Measurements from ENCODE around the gene PEA15.

PEA15 gene

DNA sequence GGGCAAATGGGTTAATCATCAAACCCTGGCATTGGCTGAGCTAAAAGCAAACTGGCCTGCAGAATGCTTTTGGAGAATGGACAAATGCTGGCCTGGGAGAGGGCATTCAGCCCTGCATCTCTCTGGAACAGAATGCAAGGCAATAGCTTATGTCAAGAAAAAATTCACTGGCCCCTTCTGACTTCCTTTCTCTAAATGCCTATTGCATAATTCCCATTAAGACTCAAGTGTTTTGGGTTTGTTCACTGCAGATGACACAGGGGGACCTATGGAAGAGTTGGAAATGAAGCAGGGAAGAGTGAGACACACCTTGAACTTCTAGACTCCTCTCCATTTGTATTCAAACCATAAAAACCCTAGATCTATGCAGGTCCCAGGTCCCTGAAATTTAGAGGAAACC, 15.9 kb downstream of the PEA15 start:
- H3K36me3 ChIP-seq (ENCODE audit: insufficient read depth, low read length), result peaks cover 93% of the 10 kb centered on the region

DNA sequence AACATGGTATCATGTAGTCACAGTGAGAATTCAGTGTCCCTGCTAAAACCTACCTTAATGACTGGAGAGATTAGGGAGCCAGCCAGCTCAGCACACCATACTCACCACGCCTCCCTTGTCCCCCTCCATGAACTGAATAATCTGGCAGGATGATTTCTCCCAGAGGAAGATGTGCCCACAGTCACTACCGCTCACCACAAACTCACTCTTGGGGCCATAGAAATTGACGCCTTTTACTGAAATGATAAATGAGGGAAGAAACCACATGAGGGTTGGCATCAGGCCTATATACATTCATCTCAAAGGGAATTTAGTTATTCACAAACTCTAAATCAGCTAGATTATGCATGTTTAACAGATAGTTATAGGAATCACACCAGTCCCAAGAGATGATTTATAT, 17.4 kb downstream of the PEA15 start:
- Histone ChIP-seq H2AFZ (ENCODE audit: low read depth, low read length) (no peak overlapping the region), H3K4me1 (ENCODE audit: insufficient read depth, low read length) (no peaks in the 10 kb centered on the region), H3K4me3 (ENCODE audit: low read length) (no peak overlapping the region), H3K9me3 (ENCODE audit: low read length) (no peaks in the 10 kb centered on the region), H3K36me3 (ENCODE audit: insufficient read depth, low read length) (peaks cover 95% of the 10 kb centered on the region), H3K27me3 (ENCODE audit: insufficient read depth, low read length) (no peaks in the 10 kb centered on the region)

More for the DNA sequence above, 15.9 kb downstream of the PEA15 start:
- H3K9me3 ChIP-seq (ENCODE audit: low read length), result no peaks in the 10 kb centered on the region
- no peak overlapping the region for H2AFZ ChIP-seq (ENCODE audit: low read depth, low read length)
- no peaks in the 10 kb centered on the region for H3K4me1 ChIP-seq (ENCODE audit: insufficient read depth, low read length)
- no peaks in the 10 kb centered on the region for H3K27me3 ChIP-seq (ENCODE audit: insufficient read depth, low read length)
- H3K4me3 ChIP-seq (ENCODE audit: low read length), result no peak overlapping the region

DNA sequence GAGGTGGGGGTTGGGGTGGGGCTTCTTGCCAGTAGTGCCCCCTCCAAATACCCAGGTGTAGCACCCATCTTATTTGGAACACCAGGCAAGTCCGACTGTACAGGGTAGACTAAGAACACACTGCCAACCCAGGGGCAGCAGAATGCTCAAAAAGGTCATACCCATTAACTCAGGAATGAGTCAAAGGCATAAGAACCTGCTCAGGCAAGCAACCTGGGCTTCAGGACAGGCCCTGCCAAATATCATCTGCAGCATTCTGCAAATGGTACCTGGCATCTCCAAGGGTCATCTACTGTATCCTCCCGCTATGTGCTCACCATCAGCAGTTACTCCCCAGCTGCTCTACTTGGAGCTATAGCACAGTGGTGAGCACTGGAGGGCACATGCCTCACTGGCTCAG, 19.4 kb downstream of the PEA15 start:
- Histone ChIP-seq H3K4me1 (ENCODE audit: insufficient read depth, low read length) (no peaks in the 10 kb centered on the region), H3K36me3 (ENCODE audit: insufficient read depth, low read length) (peaks cover 90% of the 10 kb centered on the region), H2AFZ (ENCODE audit: low read depth, low read length) (no peak overlapping the region), H3K27me3 (ENCODE audit: insufficient read depth, low read length) (no peaks in the 10 kb centered on the region), H3K9me3 (ENCODE audit: low read length) (no peaks in the 10 kb centered on the region), H3K4me3 (ENCODE audit: low read length) (no peak overlapping the region)

DNA sequence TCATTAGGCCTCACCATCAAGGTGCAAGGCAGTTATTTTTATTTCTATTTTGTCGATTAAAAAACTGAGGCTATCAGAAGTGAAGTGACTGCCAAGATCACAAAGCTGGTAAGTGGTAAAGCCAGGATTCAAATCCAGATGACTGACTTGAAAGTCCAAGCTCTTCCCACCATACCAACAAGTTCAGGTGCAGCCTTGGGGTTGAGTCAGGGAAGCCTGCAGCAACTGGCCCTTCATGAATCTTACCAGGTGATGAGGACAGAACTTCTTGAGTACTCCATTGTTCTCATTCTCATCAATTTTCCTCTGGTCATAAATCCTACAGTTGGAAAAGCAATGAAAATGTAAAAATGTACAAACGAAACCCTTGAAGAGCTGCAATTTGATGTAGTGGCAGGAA, 20.2 kb downstream of the PEA15 start:
- Histone ChIP-seq H3K4me1 (ENCODE audit: insufficient read depth, low read length) (no peaks in the 10 kb centered on the region), H3K36me3 (ENCODE audit: insufficient read depth, low read length) (peaks cover 90% of the 10 kb centered on the region), H2AFZ (ENCODE audit: low read depth, low read length) (no peak overlapping the region), H3K27me3 (ENCODE audit: insufficient read depth, low read length) (no peaks in the 10 kb centered on the region), H3K9me3 (ENCODE audit: low read length) (no peaks in the 10 kb centered on the region), H3K4me3 (ENCODE audit: low read length) (no peak overlapping the region)

DNA sequence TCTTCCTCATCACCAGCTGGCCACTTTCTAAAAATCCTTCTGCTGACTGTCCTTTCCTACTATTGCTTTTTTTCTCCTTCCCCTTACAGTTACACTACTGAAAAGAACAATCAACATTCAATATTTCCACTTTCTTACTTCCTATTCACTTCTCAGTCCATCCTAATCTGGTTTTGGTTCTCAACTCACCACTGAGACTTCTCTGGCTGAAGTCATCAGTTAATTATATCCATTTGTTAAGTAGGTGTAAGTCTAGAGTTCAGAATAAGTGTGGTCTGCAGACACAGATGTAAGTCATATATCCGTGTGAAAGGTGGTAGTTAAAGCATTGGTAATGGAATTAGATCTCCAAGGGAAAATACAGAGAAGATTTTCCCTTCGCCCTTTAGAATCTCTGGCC, 21.4 kb downstream of the PEA15 start:
- no peak overlapping the region for H3K4me3 ChIP-seq (ENCODE audit: low read length)
- no peak overlapping the region for H2AFZ ChIP-seq (ENCODE audit: low read depth, low read length)
- no peaks in the 10 kb centered on the region for H3K9me3 ChIP-seq (ENCODE audit: low read length)
- peaks cover 90% of the 10 kb centered on the region for H3K36me3 ChIP-seq (ENCODE audit: insufficient read depth, low read length)
- no peaks in the 10 kb centered on the region for H3K4me1 ChIP-seq (ENCODE audit: insufficient read depth, low read length)
- no peaks in the 10 kb centered on the region for H3K27me3 ChIP-seq (ENCODE audit: insufficient read depth, low read length)

DNA sequence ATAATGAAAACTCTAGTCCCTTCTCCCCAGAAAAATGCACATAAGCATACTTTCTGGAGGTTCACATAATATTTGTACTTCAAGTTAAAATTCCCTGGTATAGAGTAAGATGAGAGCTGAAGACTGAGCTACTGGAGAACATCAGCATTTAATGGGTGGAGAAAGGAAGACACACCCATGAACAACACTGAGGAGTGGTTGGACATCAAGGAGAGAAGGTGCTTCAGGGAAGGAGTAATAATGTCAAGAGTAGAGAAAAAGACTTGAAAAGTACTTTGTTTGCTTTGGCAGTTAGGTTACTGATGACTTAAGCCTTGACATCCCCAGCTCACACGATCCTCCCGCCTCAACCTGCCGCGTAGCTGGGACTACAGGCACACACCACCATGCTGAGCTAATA, 21.9 kb downstream of the PEA15 start:
- no peaks in the 10 kb centered on the region for H3K27me3 ChIP-seq (ENCODE audit: insufficient read depth, low read length)
- H3K4me3 ChIP-seq (ENCODE audit: low read length), result no peak overlapping the region
- H3K9me3 ChIP-seq (ENCODE audit: low read length), result no peaks in the 10 kb centered on the region
- peaks cover 90% of the 10 kb centered on the region for H3K36me3 ChIP-seq (ENCODE audit: insufficient read depth, low read length)
- H3K4me1 ChIP-seq (ENCODE audit: insufficient read depth, low read length), result no peaks in the 10 kb centered on the region
- no peak overlapping the region for H2AFZ ChIP-seq (ENCODE audit: low read depth, low read length)

DNA sequence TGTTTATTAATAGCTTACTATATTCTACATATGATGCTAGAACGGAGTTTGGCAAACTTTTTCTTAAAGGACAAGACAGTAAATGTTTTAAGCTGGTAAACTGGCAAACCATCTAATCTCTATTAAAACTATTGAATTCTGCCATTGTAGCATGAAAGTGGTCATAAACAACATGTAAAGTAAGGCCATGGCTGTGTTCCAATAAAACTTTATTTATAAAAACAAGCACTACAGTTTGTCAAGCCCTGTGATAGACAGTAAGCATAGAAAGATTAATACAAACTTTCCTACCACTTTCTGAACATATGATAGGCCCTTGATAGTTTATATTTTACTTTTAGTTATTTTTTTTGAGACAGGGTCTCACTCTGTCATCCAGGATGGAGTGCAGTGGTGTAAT, 22.4 kb downstream of the PEA15 start:
- Histone ChIP-seq H3K36me3 (ENCODE audit: insufficient read depth, low read length) (peaks cover 86% of the 10 kb centered on the region), H3K4me1 (ENCODE audit: insufficient read depth, low read length) (no peaks in the 10 kb centered on the region)

DNA sequence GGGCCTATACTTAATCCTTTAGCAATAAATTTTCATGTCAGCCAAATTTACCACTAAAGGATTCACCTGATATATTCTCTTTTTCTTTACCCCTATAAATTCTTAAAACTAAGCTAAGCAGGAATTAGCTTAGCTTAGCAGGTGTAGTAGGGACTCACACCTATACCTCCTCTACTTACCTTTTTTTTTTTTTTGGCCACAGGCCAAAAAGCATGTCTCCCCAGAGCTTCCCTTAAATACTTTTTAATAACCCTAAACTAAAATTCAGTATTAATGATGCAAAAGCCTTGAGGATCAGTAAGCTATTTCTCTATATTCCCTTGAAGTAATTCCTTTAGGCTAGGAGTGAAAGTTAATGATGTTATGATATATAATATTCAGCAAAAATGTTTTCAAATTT, 23.2 kb downstream of the PEA15 start:
- H3K9me3 ChIP-seq (ENCODE audit: low read length), result no peaks in the 10 kb centered on the region
- no peaks in the 10 kb centered on the region for H3K27me3 ChIP-seq (ENCODE audit: insufficient read depth, low read length)
- H2AFZ ChIP-seq (ENCODE audit: low read depth, low read length), result no peak overlapping the region
- H3K36me3 ChIP-seq (ENCODE audit: insufficient read depth, low read length), result peaks cover 85% of the 10 kb centered on the region
- no peak overlapping the region for H3K4me3 ChIP-seq (ENCODE audit: low read length)
- H3K4me1 ChIP-seq (ENCODE audit: insufficient read depth, low read length), result no peaks in the 10 kb centered on the region

More for the DNA sequence above, 22.4 kb downstream of the PEA15 start:
- no peaks in the 10 kb centered on the region for H3K9me3 ChIP-seq (ENCODE audit: low read length)
- no peaks in the 10 kb centered on the region for H3K27me3 ChIP-seq (ENCODE audit: insufficient read depth, low read length)
- H3K4me3 ChIP-seq (ENCODE audit: low read length), result no peak overlapping the region
- H2AFZ ChIP-seq (ENCODE audit: low read depth, low read length), result no peak overlapping the region

DNA sequence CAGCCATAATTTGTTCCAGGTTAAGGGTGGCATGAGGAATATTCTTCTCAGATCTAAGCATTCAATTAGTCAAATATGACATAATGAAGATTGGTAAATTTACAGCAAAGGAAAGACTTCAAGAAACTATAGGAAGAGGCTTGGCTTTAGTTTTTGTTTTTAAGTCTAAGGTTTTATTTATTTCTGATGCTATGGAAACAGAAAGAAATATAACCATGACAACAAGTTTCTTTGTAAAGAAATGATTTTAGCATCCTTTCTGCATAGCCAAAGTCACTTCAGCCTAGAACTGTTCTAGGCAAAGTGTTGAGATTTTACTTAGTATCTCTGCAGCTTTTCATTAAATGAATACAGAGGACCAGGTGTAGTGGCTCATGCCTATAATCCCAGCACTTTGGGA, 27.7 kb downstream of the PEA15 start:
- no peak overlapping the region for H2AFZ ChIP-seq (ENCODE audit: low read depth, low read length)
- H3K36me3 ChIP-seq (ENCODE audit: insufficient read depth, low read length), result peaks cover 74% of the 10 kb centered on the region
- H3K4me3 ChIP-seq (ENCODE audit: low read length), result no peak overlapping the region
- H3K4me1 ChIP-seq (ENCODE audit: insufficient read depth, low read length), result no peaks in the 10 kb centered on the region
- H3K27me3 ChIP-seq (ENCODE audit: insufficient read depth, low read length), result no peaks in the 10 kb centered on the region
- no peaks in the 10 kb centered on the region for H3K9me3 ChIP-seq (ENCODE audit: low read length)

DNA sequence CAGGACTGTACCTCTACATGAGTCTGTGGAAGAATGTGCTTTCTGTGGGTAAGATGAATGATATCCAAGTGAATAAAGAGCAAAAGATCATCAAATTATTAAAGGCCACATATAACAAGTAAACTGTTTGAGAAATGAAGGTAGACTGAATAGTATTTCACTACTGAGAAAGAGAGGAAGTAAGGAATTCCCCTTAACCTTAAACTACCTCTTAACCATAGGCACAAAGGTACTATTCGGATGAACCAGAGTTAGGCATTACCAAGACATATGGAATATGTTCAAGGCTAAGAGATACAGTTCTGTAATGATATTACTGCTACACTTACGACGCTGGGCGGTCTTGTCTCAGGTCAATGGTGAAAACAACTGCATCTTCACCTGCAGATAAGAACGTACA, 31.6 kb downstream of the PEA15 start:
- H3K4me3 ChIP-seq (ENCODE audit: low read length), result no peak overlapping the region
- peaks cover 71% of the 10 kb centered on the region for H3K36me3 ChIP-seq (ENCODE audit: insufficient read depth, low read length)
- H3K4me1 ChIP-seq (ENCODE audit: insufficient read depth, low read length), result no peaks in the 10 kb centered on the region
- no peaks in the 10 kb centered on the region for H3K9me3 ChIP-seq (ENCODE audit: low read length)
- no peak overlapping the region for H2AFZ ChIP-seq (ENCODE audit: low read depth, low read length)
- no peaks in the 10 kb centered on the region for H3K27me3 ChIP-seq (ENCODE audit: insufficient read depth, low read length)

DNA sequence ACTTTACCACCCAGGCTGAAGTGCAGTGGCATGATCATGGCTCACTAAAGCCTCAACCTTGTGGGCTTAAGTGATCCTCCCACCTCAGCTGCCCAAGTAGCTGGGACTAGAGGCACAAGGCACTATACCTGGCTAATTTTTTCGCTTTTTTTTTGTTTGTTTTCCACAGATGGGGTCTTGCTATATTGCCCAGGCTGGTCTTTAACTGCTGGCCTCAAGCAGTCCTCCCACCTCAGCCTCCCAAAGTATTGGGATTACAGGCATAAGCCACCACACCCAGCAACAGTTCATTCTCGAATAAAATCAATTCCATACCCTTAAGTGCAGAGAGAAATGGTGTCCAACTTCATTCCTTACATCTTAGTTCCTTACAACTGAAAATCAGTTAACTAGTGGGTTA, 32.4 kb downstream of the PEA15 start:
- Histone ChIP-seq H3K4me3 (ENCODE audit: low read length) (no peak overlapping the region), H3K9me3 (ENCODE audit: low read length) (no peaks in the 10 kb centered on the region), H2AFZ (ENCODE audit: low read depth, low read length) (no peak overlapping the region), H3K4me1 (ENCODE audit: insufficient read depth, low read length) (no peaks in the 10 kb centered on the region), H3K36me3 (ENCODE audit: insufficient read depth, low read length) (peaks cover 72% of the 10 kb centered on the region), H3K27me3 (ENCODE audit: insufficient read depth, low read length) (no peaks in the 10 kb centered on the region)

DNA sequence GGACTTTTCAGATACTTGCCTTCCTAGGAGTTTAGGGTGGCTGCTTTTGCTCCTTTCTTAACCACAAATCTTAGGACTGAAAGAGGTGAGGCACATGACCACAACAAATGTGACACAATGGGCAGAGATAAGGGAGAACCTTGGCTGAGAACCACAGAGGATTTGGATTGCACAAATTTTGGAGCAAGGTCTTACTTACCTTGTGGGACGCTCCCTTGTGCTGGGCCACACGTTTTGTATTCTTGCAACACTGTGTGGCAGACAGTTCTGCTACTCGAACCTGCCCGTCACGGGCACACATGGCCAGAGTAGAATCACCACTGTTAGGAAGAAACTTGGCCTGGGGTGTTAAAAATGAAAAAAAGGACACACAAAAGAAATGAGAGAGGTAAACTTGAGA, 33.2 kb downstream of the PEA15 start:
- Histone ChIP-seq H3K9me3 (ENCODE audit: low read length) (no peaks in the 10 kb centered on the region), H3K4me3 (ENCODE audit: low read length) (no peak overlapping the region), H3K4me1 (ENCODE audit: insufficient read depth, low read length) (no peaks in the 10 kb centered on the region), H3K27me3 (ENCODE audit: insufficient read depth, low read length) (no peaks in the 10 kb centered on the region), H3K36me3 (ENCODE audit: insufficient read depth, low read length) (peaks cover 68% of the 10 kb centered on the region), H2AFZ (ENCODE audit: low read depth, low read length) (no peak overlapping the region)

DNA sequence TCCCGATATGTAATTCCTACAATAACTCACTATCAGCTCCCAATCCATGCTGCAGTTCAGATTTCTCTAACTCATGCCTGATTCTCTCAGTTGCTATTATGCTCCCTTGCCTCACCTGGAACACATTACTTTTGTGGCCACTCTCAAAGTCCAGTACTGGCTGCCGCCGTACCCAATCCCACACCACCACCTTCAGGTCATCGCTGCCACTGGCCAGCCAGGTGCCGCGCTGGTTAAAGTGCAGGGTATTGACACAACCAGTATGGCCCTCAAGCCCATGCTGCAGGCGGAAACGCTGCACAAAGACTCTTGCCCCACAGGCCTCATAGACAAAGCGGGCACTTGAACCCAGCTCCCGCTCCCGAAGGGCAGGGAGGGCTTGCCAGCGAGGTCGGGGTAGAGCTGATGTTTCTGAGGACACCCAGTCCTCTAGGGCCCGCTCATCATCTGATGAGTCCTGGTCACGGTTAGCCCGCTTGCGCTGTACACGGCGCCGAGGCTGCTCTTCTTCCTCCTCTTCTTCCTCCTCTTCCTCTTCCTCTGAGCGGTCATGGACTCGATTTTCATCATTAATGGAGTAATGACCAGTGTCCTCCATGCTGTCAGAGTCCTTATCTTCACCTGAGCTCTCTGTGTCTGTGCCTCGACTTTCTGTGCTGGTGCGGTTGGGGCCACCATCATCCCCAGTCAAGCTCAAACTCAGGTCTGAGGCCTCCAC, 34.6 kb downstream of the PEA15 start:
- peaks cover under 1% of the 10 kb centered on the region for H3K4me1 ChIP-seq (ENCODE audit: insufficient read depth, low read length)
- no peaks in the 10 kb centered on the region for H3K9me3 ChIP-seq (ENCODE audit: low read length)
- H3K36me3 ChIP-seq (ENCODE audit: insufficient read depth, low read length), result peaks cover 69% of the 10 kb centered on the region
- H2AFZ ChIP-seq (ENCODE audit: low read depth, low read length), result no peak overlapping the region
- H3K4me3 ChIP-seq (ENCODE audit: low read length), result no peak overlapping the region
- H3K27me3 ChIP-seq (ENCODE audit: insufficient read depth, low read length), result no peaks in the 10 kb centered on the region

DNA sequence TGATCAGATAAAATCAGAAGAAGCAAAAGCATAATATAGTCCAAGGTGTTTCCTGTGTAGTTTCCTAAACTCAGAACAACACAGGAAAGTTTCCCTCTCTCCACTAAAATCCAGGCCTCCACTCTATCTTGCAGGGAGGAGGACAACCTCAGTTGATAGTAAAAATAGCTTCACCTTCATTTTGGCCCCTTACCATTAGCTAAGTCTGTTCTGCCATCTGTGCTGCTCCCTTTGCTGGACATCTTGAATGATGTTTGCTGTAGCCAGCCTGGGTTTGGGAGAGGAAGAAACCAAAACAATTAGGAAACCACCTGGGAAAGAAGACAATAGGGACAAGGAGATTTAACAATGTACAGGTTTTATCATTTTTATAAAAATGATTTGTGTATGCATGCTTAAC, 38.6 kb downstream of the PEA15 start:
- H3K27me3 ChIP-seq (ENCODE audit: insufficient read depth, low read length), result no peaks in the 10 kb centered on the region
- H3K4me3 ChIP-seq (ENCODE audit: low read length), result no peak overlapping the region
- H3K9me3 ChIP-seq (ENCODE audit: low read length), result no peaks in the 10 kb centered on the region
- H3K36me3 ChIP-seq (ENCODE audit: insufficient read depth, low read length), result peaks cover 34% of the 10 kb centered on the region
- no peak overlapping the region for H2AFZ ChIP-seq (ENCODE audit: low read depth, low read length)
- H3K4me1 ChIP-seq (ENCODE audit: insufficient read depth, low read length), result peaks cover 8% of the 10 kb centered on the region

Measured in neuron (in vitro differentiated cells).